GM23338 (cell line): Measurements from ENCODE around the gene FGF19.

ENCODE experiments used
- CREB1 ChIP-seq: fragments of 250-450 bp; sonication (Bioruptor Pico); IDR thresholded peaks from 2 replicates; pipeline ENCODE4 v1.5.0; 2020; ENCODE audit warnings: low read depth, mild to moderate bottlenecking, moderate library complexity
- EZH2 ChIP-seq: fragments of 200-600 bp; sonication (generic); IDR thresholded peaks from one replicate; pipeline ENCODE4 v1.8.0; 2017; ENCODE audit warnings: antibody characterized with exemption, mild to moderate bottlenecking, low read depth; ENCODE audit not compliant: unreplicated experiment
- POLR2AphosphoS5 ChIP-seq: IDR thresholded peaks from 2 replicates; pipeline ENCODE4 v1.6.1; 2016; ENCODE audit warnings: antibody characterized with exemption, low read depth
- TF ChIP-seq, protein P1 (sequence below), 2 experiments: fragments of 200-600 bp in 1 of 2; sonication (generic) in 1 of 2; conservative IDR thresholded peaks; 2 replicates each; pipeline versions ENCODE4 v1.5.1 to v1.6.1; 2016 to 2017; ENCODE audit warnings: antibody characterized with exemption in 2 of 2, low read depth in 2 of 2, mild to moderate bottlenecking in 2 of 2, moderate library complexity in 1 of 2

DNA sequence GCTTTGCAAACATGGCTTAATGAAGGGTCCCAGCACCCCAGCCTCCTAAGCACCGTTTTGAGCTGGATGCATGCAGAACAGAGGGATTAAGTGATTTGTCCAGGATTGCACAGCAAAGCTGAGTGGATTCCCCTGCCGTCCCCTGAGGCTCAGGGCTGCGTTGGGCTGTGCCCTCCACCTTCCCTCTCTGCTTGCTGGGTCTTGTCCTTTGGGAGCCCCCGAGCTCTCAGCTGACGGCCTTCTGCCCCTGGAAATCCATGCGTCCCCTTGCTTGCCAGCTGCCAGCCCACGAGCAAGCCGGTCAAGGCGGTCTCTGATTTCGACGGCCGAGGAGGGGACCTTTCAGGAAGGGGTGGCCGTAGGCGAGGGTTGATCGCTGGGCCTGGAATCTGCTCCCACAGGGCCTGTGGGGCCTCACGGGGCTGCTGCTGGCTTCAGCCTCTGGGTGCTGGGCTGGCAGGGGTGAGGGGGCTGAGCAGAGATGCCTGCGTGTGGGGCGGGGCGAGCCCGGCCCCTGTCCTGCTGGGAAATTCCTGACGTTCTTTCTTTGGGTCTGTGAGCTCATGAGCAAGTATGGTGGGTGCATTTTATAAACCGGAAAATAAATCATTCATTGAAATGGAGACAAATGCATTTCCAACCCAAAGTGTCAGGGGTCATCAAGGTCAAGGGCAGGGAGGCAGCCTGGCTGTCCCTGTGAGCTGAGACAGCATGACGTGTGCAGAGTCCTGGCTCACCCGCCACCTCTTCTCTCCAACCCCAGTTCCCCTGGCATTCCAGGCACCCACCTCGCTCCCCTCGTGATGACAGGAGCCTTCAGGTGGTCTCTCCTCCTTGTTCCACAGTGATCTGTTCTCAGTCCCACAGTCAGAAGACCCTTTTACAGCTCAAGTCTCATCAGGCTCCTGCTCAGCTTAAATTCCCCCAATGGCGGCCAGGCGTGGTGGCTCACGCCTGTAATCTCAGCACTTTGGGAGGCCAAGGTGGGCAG lies 43.2 kb upstream of the FGF19 start:
- TF ChIP-seq, protein P1, sequence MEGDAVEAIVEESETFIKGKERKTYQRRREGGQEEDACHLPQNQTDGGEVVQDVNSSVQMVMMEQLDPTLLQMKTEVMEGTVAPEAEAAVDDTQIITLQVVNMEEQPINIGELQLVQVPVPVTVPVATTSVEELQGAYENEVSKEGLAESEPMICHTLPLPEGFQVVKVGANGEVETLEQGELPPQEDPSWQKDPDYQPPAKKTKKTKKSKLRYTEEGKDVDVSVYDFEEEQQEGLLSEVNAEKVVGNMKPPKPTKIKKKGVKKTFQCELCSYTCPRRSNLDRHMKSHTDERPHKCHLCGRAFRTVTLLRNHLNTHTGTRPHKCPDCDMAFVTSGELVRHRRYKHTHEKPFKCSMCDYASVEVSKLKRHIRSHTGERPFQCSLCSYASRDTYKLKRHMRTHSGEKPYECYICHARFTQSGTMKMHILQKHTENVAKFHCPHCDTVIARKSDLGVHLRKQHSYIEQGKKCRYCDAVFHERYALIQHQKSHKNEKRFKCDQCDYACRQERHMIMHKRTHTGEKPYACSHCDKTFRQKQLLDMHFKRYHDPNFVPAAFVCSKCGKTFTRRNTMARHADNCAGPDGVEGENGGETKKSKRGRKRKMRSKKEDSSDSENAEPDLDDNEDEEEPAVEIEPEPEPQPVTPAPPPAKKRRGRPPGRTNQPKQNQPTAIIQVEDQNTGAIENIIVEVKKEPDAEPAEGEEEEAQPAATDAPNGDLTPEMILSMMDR (conservative IDR thresholded peaks at IDR 0.05; ENCODE audit: low read depth in 2 of 2) = no peak
- no peak for TF ChIP-seq EZH2
- TF ChIP-seq CREB1 (CRISPR knock-in tag) = no peak
- no peak for TF ChIP-seq POLR2AphosphoS5
